Measurements from ENCODE around the gene CLIC4. TPM values are rescaled to one million over a fixed set of nuclear protein-coding genes. Genes with fewer than 3 reads are reported as not detected.
A peak's percentile ranks its signal among the peaks of the same experiment; 100 is the strongest.

The CLIC4 gene
- total RNA-seq, 1 experiment from 2014 or later = 230 TPM

GRCh38 chr1:24849672-24850295 is 104.5 kb downstream of the CLIC4 start:
- DNase-seq = peak; percentile 46
- Histone ChIP-seq H3K9ac (ENCODE audit: extremely low read depth, insufficient read length, low read length) (no peak overlapping the region), H4K8ac (replicated peaks; ENCODE audit: insufficient read length, low read depth, low read length) (no peak overlapping the region), H2AFZ (ENCODE audit: low read length) (no peak overlapping the region), H2BK12ac (ENCODE audit: insufficient read length, low read depth, low read length) (no peak overlapping the region), H3K14ac (ENCODE audit: insufficient read depth, low read length) (no peak overlapping the region), H2AK5ac (ENCODE audit: insufficient read length, low read length) (no peak overlapping the region), H3K4ac (ENCODE audit: low read depth, low read length) (no peak overlapping the region), H3K4me1 (ENCODE audit: insufficient read depth, low read length) (no peaks in the 10 kb centered on the region), H3K9me3 (ENCODE audit: control insufficient read depth, low read depth, low read length) (no peaks in the 10 kb centered on the region), H3K4me2 (ENCODE audit: insufficient read depth, insufficient read length, low read length) (no peak overlapping the region), H2BK120ac (ENCODE audit: low read depth, low read length, poor library complexity, severe bottlenecking) (no peak overlapping the region), H4K20me1 (ENCODE audit: control insufficient read depth, insufficient read depth, insufficient read length) (no peaks in the 10 kb centered on the region), H3K79me2 (ENCODE audit: insufficient read depth, low read length) (no peaks in the 10 kb centered on the region), H3K56ac (ENCODE audit: insufficient read length, low read depth, low read length) (no peak overlapping the region), H3K27me3 (ENCODE audit: insufficient read depth, low read length) (peaks cover 2% of the 10 kb centered on the region; the same call in 1 of the 2 replicates), H2BK20ac (ENCODE audit: low read depth, low read length, poor library complexity, severe bottlenecking) (no peak overlapping the region), H3K23ac (ENCODE audit: insufficient read length, low read depth, low read length) (no peak overlapping the region), H3K18ac (ENCODE audit: insufficient read length, low read depth, low read length) (no peak overlapping the region), H4K5ac (ENCODE audit: insufficient read length, low read depth, low read length) (no peak overlapping the region), H2BK5ac (ENCODE audit: insufficient read length, low read length) (no peak overlapping the region), H3K23me2 (ENCODE audit: insufficient read length, low read depth, low read length, poor library complexity, severe bottlenecking) (peaks cover 7% of the 10 kb centered on the region), H3K27ac (ENCODE audit: insufficient read length, low read depth, low read length) (no peak overlapping the region), H3T11ph (ENCODE audit: low read length) (no peak overlapping the region), H2BK15ac (ENCODE audit: low read depth, low read length) (no peak overlapping the region), H3K79me1 (ENCODE audit: insufficient read depth, low read depth, low read length, poor library complexity, severe bottlenecking) (no peaks in the 10 kb centered on the region), H4K91ac (ENCODE audit: insufficient read length, low read depth, low read length) (no peak overlapping the region)
- WGBS (ENCODE audit: extremely low coverage, insufficient read length, low lambda C conversion rate) = no CpG with 5 or more reads among the region's 9 CpGs
- H3K27ac Mint-ChIP-seq = no peak overlapping the region
- H3K9me3 Mint-ChIP-seq = no peaks in the 10 kb centered on the region
- H3K4me3 Mint-ChIP-seq = peak overlapping the region in 1 of 2 experiments; percentile 62; a peak in 2 of 5 replicates
- peaks cover 19% of the 10 kb centered on the region for H3K27me3 Mint-ChIP-seq (ENCODE audit: low read depth)
- no peaks in the 10 kb centered on the region for H3K36me3 Mint-ChIP-seq (ENCODE audit: insufficient read depth in 1 of 3, low read depth in 3 of 3)
- peaks cover 3 to 4% of the 10 kb centered on the region in 2 experiments; a peak in 2 of 4 replicates for H3K4me1 Mint-ChIP-seq
- TF ChIP-seq, protein P1, sequence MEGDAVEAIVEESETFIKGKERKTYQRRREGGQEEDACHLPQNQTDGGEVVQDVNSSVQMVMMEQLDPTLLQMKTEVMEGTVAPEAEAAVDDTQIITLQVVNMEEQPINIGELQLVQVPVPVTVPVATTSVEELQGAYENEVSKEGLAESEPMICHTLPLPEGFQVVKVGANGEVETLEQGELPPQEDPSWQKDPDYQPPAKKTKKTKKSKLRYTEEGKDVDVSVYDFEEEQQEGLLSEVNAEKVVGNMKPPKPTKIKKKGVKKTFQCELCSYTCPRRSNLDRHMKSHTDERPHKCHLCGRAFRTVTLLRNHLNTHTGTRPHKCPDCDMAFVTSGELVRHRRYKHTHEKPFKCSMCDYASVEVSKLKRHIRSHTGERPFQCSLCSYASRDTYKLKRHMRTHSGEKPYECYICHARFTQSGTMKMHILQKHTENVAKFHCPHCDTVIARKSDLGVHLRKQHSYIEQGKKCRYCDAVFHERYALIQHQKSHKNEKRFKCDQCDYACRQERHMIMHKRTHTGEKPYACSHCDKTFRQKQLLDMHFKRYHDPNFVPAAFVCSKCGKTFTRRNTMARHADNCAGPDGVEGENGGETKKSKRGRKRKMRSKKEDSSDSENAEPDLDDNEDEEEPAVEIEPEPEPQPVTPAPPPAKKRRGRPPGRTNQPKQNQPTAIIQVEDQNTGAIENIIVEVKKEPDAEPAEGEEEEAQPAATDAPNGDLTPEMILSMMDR (conservative IDR thresholded peaks at IDR 0.05) = peak; percentile 62; the same call in 2 of the 3 replicates

All from H9 (cell line).